Left lung (tissue), 10 donors: Measurements from ENCODE around the gene RGS21. TPM values are rescaled to one million over a fixed set of nuclear protein-coding genes. Genes with fewer than 3 reads are reported as not detected.
A peak's percentile ranks its signal among the peaks of the same experiment; 100 is the strongest.

Experiments used
- ATAC-seq: fragments of 200-7000 bp; cut with Tn5 transposase; one replicate; pipeline ENCODE4 v1.9.1; 2020; ENCODE audit warnings: moderate library complexity
- DNase-seq, 4 donors: peaks; one replicate each; pipeline ENCODE4 v3.0.0-alpha.2; 2013 to 2020
- H3K27ac ChIP-seq, 2 donors: fragments of 200-600 bp; sonication (generic) in 1 of 2; one replicate each; pipeline versions ENCODE4 v1.5.0 to v1.8.0; 2020 to 2021
- H3K27me3 ChIP-seq, 2 donors: fragments of 200-600 bp; sonication (generic) in 1 of 2; one replicate each; pipeline versions ENCODE4 v1.5.0 to v1.8.0; 2020 to 2021
- H3K36me3 ChIP-seq, 2 donors: fragments of 200-600 bp; sonication (generic) in 1 of 2; one replicate each; pipeline versions ENCODE4 v1.5.0 to v1.8.0; 2020 to 2021
- H3K4me1 ChIP-seq, 2 donors: fragments of 200-600 bp; one replicate each; pipeline ENCODE4 v1.8.0; 2021
- H3K4me3 ChIP-seq, 2 donors: fragments of 200-600 bp; sonication (generic) in 1 of 2; one replicate each; pipeline versions ENCODE4 v1.5.0 to v1.8.0; 2020 to 2021; ENCODE audit warnings: mild to moderate bottlenecking in 1 of 2
- H3K9me3 ChIP-seq, 2 donors: fragments of 200-600 bp; sonication (generic) in 1 of 2; one replicate each; pipeline versions ENCODE4 v1.5.0 to v1.8.0; 2020 to 2021
- CTCF ChIP-seq, 2 donors: fragments of 200-600 bp; sonication (generic) in 1 of 2; IDR thresholded peaks; one replicate each; pipeline versions ENCODE4 v1.5.0 to v1.8.0; 2021; ENCODE audit warnings: antibody characterized with exemption in 2 of 2
- intact Hi-C, 2 donors: fragments of 100-400 bp; cut with DNase I; formaldehyde crosslinking; loops; one replicate each; pipeline versions ENCODE4 v1.11.2 to v1.14.2; 2022
- polyA plus RNA-seq, 6 donors: library from polyadenylated mRNA; unstranded; fragments of 120-200 nt; gene quantifications; one replicate each; pipeline ENCODE4 v1.2.1, GENCODE V29; 2013; ENCODE audit not compliant: insufficient read length in 6 of 6
- total RNA-seq, 2 donors: library from RNA; stranded (reverse); fragmentation: NEBNext Ultra II Directional; extraction: Animal tissue kit (Norgen Biotek cat#: 25700); gene quantifications; one replicate each; pipeline ENCODE4 v1.2.1, GENCODE V29; 2021
- donor health status: DM: no; HTN: yes; CAD: no.
- donor health status: DM: no; HTN: no; CAD: no.

RGS21 gene
- total and polyA plus RNA-seq, 8 donors, result 0.08 TPM; not detected in 7

- no peak overlapping the region for H3K4me3 ChIP-seq
- DNase-seq (peak in 1 of 4 donors; percentile 4), ATAC-seq (no peak)
- intact Hi-C loops, result no loop called here
- H3K27ac ChIP-seq, result no peak overlapping the region
- no peaks in the 10 kb centered on the region for H3K9me3 ChIP-seq
- H3K36me3 ChIP-seq, result no peaks in the 10 kb centered on the region
- H3K4me1 ChIP-seq, result no peaks in the 10 kb centered on the region
- TF ChIP-seq CTCF (IDR thresholded peaks at IDR 0.05), result no peak
- H3K27me3 ChIP-seq, result no peaks in the 10 kb centered on the region
Measured at GRCh38 chr1:192401825-192402224, 85.0 kb downstream of the RGS21 start.

GRCh38 chr1:192402571-192402970, 85.8 kb downstream of the RGS21 start:
- ATAC-seq, result no peak
- H3K9me3 ChIP-seq, result no peaks in the 10 kb centered on the region
- no peaks in the 10 kb centered on the region for H3K4me1 ChIP-seq
- no peaks in the 10 kb centered on the region for H3K36me3 ChIP-seq
- intact Hi-C loops, result no loop called here
- H3K4me3 ChIP-seq, result no peak overlapping the region
- no peak overlapping the region for H3K27ac ChIP-seq
- no peaks in the 10 kb centered on the region for H3K27me3 ChIP-seq
- no peak for DNase-seq
- no peak for TF ChIP-seq CTCF (IDR thresholded peaks at IDR 0.05)

DNA sequence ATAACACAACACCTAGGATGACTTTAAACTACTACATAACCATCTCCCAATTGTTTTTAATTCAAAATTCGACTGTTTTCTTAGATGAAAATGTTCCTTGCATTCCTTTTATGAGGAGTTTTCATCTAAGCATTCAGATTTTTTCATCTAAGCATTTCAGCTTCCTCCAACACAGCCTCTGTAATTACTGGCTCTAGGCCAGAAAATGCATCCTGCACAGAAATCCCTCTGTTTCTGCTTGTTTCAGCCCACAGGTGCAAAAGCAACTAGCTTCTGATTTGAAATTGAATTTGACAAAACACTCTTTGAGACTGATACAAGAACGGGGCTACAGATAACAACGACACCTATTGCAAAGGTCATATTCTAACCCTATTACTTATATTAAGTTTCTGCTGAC, 90.4 kb downstream of the RGS21 start:
- intact Hi-C loops, result no loop called here
- H3K27ac ChIP-seq, result no peak overlapping the region
- TF ChIP-seq CTCF (IDR thresholded peaks at IDR 0.05), result no peak
- no peak overlapping the region for H3K4me3 ChIP-seq
- DNase-seq, result peak in 1 of 4 donors; percentile 7
- H3K9me3 ChIP-seq, result no peaks in the 10 kb centered on the region
- no peaks in the 10 kb centered on the region for H3K4me1 ChIP-seq
- no peak for ATAC-seq
- no peaks in the 10 kb centered on the region for H3K36me3 ChIP-seq
- H3K27me3 ChIP-seq, result no peaks in the 10 kb centered on the region

Other genes starting within 250 kb of the RGS21 start
- gene RGS18, start 158.5 kb upstream of the RGS21 start, total RNA-seq, result 10 to 100 TPM in 1 of 2 donors, 1 to 10 TPM in 1; 3.5 to 18.0 TPM
- 1 to 10 TPM; 3.2 to 6.3 (median 4.0) TPM for gene RGS18, start 158.5 kb upstream of the RGS21 start, polyA plus RNA-seq